DOHH2 (cell line): Measurements from ENCODE around the gene GFI1B.

Source experiments
- CTCF ChIP-seq: fragments of 200-600 bp; sonication (generic); IDR thresholded peaks from one replicate; pipeline ENCODE4 v1.5.1; 2014; ENCODE audit warnings: antibody characterized with exemption, mild to moderate bottlenecking, low read depth, low read length; ENCODE audit not compliant: poor library complexity, severe bottlenecking
- EZH2phosphoT487 ChIP-seq: fragments of 200-600 bp; sonication (generic); IDR thresholded peaks from 2 replicates; pipeline ENCODE4 v1.6.1; 2017; ENCODE audit warnings: borderline replicate concordance, mild to moderate bottlenecking, antibody characterized with exemption, low read length, moderate library complexity, mixed read lengths

DNA sequence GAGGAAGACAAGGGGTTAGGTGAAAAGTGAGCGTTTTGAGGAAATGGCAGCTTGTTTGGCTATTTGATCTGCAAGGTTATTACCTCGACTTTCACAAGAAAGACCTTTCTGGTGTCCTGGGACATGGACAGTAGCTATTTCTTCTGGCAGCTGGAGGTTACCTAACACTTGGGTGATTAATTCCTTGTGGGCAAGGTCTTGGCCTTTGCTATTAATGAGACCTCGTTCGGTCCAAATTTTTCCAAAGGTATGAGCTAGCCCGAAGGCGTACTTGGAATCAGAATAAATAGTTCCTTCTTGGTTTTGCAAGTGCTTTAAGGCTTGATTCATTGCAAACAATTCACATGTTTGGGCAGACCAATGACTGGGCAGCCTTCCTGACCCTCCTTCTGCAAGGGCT is 57.2 kb downstream of the GFI1B start:
- TF ChIP-seq CTCF (no peak), EZH2phosphoT487 (no peak)
